ENCODE data around the gene HMBS. TPM values are rescaled to one million over a fixed set of nuclear protein-coding genes. Genes with fewer than 3 reads are reported as not detected.

The HMBS gene
- total RNA-seq, 4 donors from 2014 or later, result 9.5 to 19.9 (median 15.3) TPM

DNA sequence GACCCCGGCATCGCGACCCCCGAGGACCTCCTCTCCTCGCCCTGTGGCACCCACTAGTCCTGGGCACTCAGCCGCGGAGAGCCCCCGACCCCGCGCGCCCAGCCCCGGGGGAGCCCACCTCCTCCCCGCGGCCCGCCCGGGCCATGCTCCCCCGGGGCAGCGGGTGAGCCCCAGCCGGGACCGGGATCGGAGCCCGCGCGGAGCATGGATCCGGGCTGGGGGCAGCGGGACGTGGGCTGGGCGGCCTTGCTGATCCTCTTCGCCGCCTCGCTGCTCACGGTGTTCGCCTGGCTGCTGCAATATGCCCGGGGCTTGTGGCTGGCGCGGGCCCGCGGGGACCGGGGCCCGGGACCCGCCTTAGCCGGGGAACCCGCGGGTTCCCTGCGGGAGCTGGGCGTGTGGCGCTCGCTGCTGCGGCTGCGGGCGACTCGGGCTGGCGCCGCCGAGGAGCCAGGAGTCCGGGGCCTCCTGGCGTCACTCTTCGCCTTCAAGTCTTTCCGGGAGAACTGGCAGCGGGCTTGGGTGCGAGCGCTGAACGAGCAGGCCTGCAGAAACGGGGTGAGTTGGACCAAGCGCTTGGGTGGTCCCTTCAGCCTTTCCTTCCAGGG, 23.0 kb downstream of the HMBS start:
- peaks cover 0 to 4% of the 10 kb centered on the region in 2 donors for H3K4me1 ChIP-seq
- H3K4me3 ChIP-seq, result peak overlapping the region; percentile 47 to 96
- peak overlapping the region; percentile 80 to 85 for H3K27ac ChIP-seq
- H3K36me3 ChIP-seq, result no peaks in the 10 kb centered on the region
- intact Hi-C loops (cut with DNase I; ENCODE audit: low total_unique reads), result no loop called here
- TF ChIP-seq POLR2A (IDR thresholded peaks at IDR 0.05), result no peak
- TF ChIP-seq, protein P1, sequence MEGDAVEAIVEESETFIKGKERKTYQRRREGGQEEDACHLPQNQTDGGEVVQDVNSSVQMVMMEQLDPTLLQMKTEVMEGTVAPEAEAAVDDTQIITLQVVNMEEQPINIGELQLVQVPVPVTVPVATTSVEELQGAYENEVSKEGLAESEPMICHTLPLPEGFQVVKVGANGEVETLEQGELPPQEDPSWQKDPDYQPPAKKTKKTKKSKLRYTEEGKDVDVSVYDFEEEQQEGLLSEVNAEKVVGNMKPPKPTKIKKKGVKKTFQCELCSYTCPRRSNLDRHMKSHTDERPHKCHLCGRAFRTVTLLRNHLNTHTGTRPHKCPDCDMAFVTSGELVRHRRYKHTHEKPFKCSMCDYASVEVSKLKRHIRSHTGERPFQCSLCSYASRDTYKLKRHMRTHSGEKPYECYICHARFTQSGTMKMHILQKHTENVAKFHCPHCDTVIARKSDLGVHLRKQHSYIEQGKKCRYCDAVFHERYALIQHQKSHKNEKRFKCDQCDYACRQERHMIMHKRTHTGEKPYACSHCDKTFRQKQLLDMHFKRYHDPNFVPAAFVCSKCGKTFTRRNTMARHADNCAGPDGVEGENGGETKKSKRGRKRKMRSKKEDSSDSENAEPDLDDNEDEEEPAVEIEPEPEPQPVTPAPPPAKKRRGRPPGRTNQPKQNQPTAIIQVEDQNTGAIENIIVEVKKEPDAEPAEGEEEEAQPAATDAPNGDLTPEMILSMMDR (IDR thresholded peaks at IDR 0.05), result no peak
- no peaks in the 10 kb centered on the region for H3K27me3 ChIP-seq
- H3K9me3 ChIP-seq, result no peaks in the 10 kb centered on the region
- no peak for DNase-seq

DNA sequence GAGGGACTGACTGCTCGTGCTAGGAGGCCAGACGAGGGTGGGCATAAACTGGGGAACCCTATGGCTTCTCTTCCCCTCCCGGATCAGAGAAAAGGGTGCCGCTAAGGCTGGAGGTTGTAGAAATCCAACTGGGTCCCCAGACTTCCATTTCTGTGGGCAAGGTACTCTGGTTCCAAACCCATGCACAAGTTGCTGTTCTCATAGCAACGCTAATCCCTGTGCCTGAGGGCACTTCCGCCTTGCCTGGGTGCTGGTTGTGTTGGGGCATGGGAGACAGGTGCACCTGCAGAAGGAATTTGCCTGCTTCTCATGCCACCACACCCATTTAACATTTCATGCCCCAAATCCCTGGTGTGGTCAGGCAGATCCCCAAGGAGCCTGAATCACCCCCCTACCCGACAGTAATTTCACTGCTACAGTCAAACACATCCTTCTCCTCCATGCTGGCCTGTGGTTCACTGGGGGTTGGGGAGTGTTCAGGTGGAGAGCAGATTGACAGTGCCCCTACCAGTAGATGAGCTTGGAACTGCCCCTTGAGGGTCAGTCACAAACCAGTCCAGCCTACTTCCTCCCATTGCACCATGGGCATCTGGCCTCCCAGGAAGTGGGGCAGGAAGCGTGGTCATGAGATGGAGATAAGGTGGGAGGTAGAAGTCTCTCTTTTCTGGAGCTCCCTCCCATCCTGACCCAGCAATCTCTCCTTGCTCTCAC, 23.6 kb downstream of the HMBS start:
- Histone ChIP-seq H3K9me3 (no peaks in the 10 kb centered on the region), H3K4me1 (peaks cover 0 to 4% of the 10 kb centered on the region in 2 donors)

DNA sequence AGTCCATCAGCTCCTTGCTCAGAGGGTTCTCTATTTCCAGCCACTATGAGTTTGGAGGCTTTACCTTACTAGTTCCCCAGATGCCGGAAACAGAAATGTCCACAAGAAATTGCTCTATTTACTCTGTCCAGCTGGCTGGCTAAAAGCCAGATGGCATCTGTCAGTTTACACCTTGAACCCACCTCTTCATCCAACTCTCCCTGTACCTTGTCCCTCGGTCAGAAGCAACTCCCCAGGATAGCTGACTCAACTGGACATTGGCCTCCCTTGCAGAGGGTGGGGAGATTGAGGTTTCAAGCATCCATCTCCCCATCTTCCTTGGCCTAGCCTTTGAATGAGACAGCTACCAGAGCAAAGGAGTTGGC, 24.2 kb downstream of the HMBS start:
- Histone ChIP-seq H3K36me3 (no peaks in the 10 kb centered on the region), H3K27me3 (no peaks in the 10 kb centered on the region), H3K4me1 (peaks cover 0 to 4% of the 10 kb centered on the region in 2 donors), H3K27ac (no peak overlapping the region), H3K4me3 (no peak overlapping the region), H3K9me3 (no peaks in the 10 kb centered on the region)
- intact Hi-C loops (cut with DNase I; ENCODE audit: low total_unique reads), result no loop called here
- TF ChIP-seq POLR2A (IDR thresholded peaks at IDR 0.05), result no peak
- TF ChIP-seq, protein P1 (IDR thresholded peaks at IDR 0.05), result no peak
- DNase-seq, result no peak

More for the DNA sequence above, 23.6 kb downstream of the HMBS start:
- Histone ChIP-seq H3K27ac (peak overlapping the region in 1 of 2 donors; percentile 85), H3K36me3 (no peaks in the 10 kb centered on the region), H3K27me3 (no peaks in the 10 kb centered on the region), H3K4me3 (peak overlapping the region; percentile 47 to 96)
- intact Hi-C loops (cut with DNase I; ENCODE audit: low total_unique reads), result no loop called here
- TF ChIP-seq POLR2A (IDR thresholded peaks at IDR 0.05), result no peak
- TF ChIP-seq, protein P1 (IDR thresholded peaks at IDR 0.05), result no peak
- DNase-seq, result no peak

DNA sequence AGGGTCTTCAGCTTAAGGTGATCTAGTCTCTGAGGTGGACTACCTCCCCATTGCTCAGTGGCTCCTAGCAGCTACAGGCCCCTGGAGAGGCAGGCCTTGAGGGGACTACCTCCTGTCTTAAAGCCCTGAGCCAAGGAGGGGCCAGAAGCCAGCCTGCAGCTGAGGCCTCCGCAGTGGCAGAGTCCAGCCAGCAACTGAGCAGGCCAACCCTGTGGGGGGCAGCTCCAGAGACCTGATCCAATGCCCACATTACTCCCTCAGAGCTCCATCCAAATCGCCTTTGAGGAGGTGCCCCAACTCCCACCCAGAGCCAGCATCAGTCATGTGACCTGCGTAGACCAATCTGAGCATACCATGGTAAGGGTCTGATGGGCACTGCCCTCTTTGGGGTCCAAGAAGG, 25.2 kb downstream of the HMBS start:
- peaks cover 0 to 4% of the 10 kb centered on the region in 2 donors for H3K4me1 ChIP-seq
- H3K36me3 ChIP-seq, result no peaks in the 10 kb centered on the region
- H3K27ac ChIP-seq, result no peak overlapping the region
- no peak for DNase-seq
- H3K4me3 ChIP-seq, result no peak overlapping the region
- H3K9me3 ChIP-seq, result no peaks in the 10 kb centered on the region
- H3K27me3 ChIP-seq, result no peaks in the 10 kb centered on the region
- TF ChIP-seq, protein P1 (IDR thresholded peaks at IDR 0.05), result no peak
- TF ChIP-seq POLR2A (IDR thresholded peaks at IDR 0.05), result no peak
- intact Hi-C loops (cut with DNase I; ENCODE audit: low total_unique reads), result no loop called here

DNA sequence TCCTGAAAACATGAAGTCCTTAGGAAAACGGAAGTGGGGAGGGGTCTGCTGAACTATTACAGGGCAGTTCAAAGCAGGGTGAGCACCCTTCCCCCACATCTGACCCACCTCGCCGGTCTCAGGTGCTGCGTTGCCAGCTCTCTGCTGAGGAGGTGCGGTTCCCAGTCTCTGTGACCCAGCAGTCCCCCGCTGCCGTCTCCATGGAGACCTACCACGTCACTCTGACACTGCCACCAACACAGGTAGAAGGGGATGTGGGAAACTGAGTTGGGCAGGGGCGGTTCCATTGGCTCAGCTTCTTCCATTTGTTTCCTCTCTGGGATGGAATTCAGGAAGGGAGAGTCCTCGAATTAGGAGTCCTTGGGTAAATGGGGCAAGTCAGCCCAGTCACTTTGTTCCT, 25.8 kb downstream of the HMBS start:
- Histone ChIP-seq H3K27me3 (no peaks in the 10 kb centered on the region), H3K36me3 (no peaks in the 10 kb centered on the region), H3K27ac (no peak overlapping the region), H3K9me3 (no peaks in the 10 kb centered on the region), H3K4me3 (no peak overlapping the region), H3K4me1 (peaks cover 0 to 4% of the 10 kb centered on the region in 2 donors)
- TF ChIP-seq POLR2A (IDR thresholded peaks at IDR 0.05), result no peak
- TF ChIP-seq, protein P1 (IDR thresholded peaks at IDR 0.05), result no peak
- intact Hi-C loops (cut with DNase I; ENCODE audit: low total_unique reads), result no loop called here
- no peak for DNase-seq

Measured in uterus (tissue), 4 donors.